Activated CD8-positive, alpha-beta memory T cell treated with anti-CD3 and anti-CD28 coated beads for 24 hours (primary cell): ENCODE measurements around the gene MYO7B.

Experiments used
- DNase-seq: peaks from one replicate; pipeline ENCODE4 v3.0.0-alpha.2; 2020

Gene MYO7B

DNA sequence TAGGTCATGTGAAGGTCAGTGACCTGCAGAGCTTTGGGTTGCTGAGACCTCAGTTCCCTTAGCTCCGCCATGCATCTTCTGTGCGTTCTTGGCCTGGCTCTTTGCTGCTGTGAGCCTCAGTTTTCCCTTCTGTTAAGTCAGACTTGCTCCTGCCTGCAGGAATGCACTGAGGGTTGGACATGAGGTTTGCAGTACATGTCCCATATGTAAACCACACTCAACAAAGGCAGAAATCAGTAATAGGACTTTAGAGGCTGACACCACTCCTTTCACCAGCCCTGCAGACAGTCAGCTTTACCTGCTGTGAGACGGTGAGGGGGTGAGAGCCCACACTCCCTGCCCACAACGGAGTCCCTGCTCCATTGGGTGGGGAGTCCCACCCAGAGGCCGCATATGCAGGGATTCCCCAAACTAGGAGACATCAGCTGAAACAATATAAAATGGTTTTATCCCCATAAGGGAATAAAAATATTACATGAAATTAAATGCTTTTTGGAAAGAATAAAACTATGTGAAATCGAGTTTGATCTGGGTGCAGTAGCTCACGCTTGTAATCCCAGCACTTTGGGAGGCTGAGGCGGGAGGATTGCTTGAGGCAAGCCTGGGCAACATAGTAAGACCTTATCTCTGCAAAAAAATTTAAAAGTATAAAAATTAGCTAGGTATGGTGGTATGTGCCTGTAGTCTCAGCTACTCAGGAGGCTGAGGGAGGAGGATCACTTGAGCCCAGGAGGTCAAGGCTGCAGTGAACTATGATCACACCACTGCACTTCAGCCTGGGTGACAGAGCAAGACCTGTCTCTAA lies 55.1 kb downstream of the MYO7B start:
- peak; percentile 40 for DNase-seq

DNA sequence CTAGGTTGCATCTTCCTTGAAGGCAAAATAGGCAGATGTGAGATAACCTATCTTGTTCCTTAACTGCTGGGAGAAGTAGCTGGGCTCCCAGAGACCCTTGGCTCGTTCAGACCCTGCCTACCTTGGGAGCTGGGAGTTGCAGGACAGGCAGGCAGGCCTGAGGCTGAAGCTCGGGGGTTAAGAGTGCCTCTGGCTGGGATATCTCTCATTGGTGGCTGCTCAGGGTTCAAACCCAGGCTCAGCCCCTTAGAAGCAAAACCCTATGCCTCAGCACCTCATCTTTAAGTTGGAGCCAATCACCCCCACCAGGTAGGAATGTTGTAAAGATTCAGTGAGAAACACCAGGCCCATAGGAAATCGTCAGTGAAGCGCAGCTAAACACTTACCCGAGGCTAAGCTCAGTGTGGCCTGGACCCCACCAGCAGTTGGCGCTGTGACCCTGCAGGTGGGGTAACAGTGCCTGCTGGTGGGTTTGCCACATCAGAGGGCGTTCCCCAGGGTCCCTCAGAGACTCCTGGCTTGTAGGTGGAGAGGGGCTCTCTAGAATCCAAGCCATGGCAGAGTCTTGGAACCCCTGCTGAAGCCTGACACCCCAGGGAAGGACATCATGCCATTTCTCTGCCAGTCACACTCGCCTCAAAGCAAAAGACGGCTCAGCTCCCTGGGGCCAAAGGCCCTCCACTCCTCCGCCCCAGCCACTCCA lies 55.9 kb downstream of the MYO7B start:
- peak; percentile 83 for DNase-seq

DNA sequence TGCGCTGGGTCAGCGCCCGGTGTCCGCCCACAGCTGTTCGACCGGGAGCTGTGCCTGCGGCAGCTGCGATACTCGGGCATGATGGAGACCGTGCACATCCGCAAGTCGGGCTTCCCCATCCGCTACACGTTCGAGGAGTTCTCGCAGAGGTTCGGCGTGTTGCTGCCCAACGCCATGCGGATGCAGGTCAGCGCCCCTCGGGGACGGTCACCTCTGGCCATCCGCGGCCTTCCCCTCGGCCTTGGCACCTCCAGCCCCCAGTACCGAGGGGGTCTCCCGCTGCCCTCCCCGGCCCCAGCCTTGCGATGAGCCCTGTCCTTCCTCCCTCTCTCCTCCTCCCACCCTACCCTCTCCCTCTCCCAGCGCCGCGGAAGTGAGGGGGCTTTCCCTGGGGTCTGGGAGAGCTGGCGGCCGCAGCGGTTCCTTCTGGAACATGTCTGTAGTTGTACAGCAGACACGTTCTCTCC lies 57.3 kb downstream of the MYO7B start:
- peak; percentile 52 for DNase-seq

DNA sequence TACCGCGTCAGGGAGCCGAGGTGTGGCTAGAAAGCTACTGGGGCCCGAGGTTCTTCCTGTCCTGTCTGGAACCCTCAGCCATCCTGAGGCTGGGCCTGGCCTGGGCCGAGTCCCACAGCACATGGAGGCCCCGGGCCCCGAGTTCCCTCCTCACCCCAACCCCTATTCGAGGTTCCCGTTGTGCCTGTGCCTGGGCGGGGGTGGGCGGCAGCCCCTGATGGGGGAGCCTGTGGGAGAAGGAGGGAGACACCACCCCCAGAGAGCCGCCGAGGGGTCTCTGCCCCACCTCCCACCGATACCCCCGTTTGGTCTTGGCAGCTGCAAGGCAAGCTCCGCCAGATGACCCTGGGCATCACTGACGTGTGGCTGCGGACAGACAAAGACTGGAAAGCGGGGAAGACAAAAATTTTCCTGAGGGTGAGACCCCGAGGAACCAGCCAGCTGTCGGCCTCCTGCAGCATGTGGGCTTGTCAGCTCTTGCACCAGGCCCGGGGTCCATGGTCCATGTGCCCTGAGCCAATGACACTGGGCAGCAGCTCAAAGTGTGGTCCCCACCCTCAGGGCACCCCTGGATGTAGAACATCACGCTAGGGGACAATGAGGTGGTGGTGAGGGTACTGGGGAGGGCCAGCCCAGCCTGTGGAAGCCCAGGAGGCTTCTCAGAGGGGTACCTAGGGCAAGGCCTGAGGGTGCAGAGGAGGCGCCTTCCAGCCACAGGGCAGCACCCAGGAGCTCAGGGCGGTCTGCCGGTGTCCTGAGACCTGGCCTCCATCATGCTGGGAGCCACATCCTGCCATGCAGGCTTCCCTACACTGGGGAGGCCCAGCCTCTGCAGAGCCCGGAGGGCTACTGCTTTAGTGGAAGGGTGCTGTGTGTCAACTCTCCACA lies 58.0 kb downstream of the MYO7B start:
- DNase-seq, result peak; percentile 51

DNA sequence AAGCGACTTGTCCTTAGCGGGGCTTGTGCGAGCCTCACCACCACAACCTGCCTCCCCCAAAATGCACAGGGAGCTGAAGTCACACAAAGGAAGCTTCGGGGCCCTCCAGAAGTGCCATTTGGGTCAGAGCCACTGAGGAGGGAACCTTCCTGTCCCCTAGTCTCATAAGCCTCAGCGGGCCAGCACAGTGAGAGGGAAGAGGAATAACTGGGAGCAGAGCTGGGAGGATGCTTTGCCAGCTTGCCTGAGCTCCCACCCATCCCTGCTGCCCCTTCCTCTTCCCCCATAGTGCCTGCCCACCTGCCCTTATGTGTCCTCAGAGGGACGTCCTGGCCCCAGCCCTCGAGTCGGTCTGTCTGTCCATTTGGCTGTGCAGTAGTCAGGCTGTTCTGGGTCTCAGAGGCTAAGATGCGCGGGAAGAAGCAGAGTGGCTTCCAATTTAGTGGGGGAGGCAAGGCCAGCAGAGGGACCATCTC lies 58.7 kb downstream of the MYO7B start:
- DNase-seq, result peak; percentile 37

DNA sequence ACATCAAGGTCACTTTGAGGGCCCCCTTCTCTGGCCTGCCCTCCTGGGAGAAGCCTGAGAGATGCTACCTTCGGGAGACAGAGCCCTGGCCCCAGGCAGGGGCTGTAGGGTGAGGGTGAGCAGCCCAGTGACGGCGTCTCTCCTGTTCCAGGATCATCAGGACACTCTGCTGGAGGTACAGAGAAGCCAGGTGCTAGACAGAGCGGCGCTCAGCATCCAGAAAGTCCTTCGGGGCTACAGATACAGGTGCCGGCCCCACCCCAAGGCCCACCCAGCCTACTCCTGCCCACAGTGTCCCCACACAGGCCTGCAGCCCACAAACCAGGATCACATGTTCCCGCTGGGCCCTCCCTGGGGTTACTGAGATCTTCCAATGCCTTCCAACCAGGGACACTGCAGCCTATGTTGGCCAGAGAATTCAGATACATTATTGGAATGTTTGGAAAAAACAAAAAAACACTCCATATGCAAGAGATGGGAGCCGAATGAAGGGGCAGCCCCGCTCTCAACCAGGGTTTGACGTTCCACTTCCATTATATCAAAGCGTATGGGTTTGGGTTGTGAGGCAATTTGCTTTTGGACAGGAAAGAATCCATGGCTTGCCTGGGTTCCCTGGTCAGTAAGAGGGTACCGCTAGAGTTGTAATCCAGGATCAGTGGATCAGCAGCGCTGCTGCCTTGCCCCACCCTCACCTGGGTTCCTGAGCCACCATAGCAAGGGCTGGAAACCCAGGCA lies 61.0 kb downstream of the MYO7B start:
- peak; percentile 26 for DNase-seq

DNA sequence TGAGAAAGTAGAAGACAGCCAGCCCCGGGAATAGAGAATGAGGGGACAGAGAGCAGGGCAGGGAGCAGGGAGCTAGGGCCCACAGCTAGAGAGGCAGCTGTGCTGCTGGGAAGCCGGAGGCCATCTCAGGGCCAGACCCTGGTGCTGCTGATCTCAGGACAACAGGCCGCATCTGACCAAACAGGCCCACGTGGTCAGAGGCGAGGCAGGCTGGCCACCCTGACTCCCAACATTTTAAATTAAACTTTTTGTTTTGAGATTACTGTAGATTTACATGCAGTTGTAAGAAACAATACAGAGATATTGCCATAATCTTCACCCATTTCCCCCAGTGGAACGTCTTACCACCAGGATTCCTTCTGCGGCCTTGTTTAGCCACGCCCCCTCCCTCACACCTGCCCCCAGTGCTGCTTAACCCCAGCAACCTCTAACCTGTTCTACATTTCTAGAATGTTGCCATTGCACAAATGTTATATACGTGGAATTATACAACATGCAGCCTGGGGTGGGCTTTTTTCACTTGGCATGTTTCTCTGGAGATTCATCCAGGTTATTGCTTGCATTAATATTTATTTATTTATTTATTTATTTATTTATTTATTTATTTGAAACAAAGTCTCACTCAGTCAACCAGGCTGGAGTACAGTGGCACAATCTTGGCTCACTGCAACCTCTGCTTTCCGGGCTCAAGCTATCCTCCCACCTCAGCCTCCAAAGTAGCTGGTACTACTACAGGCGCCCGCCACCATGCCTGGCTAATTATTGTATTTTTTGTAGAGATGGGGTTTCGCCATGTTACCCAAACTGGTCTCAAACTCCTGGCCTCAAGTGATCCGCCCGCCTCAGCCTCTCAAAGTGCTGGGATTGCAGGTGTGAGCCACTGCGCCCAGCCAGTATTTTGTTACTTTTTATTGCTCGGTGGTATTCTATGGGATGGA lies 61.8 kb downstream of the MYO7B start:
- no peak for DNase-seq

DNA sequence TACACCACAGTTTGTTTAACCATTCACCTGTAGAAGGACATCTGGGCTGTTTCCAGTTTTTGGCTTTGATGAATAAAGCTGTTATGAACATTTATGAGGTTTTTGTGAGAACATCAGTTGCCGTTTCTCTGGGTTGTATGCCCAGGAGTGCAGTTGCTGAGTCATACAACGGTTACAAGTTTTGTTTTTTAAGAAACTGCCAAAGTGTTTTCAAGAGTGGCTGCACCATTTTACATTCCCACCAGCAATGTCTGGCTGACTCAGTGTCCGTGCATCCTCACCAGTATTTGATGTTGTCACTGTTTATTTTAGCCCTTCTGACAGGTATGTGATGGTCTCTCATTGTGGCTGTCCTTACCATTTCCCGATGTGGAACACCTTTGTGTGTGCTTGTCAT lies 62.5 kb downstream of the MYO7B start:
- DNase-seq, result no peak

DNA sequence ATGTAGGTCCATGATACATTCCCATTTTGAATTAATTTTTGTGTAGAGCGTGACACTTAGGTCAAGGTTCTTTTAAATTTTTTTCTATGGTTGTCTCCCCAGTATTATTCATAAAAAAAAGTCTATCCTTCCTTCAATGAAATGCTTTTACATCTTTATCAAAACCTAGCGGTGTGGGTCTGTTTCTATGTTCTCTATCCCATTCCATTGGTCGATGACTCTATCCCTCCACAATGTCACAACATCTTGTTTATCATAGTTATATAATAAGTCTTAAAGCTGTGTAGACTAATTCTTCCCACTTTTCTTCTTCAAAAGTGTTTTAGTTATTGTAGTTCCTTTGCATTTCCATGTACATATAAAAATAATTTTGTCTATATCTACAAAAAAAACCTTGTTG lies 63.2 kb downstream of the MYO7B start:
- DNase-seq, result no peak

DNA sequence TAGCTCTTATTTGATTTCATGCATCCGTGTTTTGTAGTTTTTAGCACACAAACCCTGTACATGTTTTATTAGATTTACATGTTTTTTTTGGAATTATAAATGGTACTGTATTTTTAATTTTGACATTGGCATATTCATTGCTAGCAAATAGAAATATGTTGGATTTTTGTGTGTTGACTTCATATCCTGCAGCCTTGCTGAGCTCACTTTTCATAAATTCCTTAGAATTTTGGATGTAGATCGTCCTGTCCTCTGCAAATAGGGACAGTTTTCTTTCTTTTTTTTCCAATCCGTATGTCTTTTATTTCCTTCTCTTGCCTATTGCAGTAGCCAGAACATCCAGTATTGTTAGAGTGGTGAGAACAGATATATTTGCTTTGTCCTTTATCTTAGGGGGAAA lies 63.7 kb downstream of the MYO7B start:
- DNase-seq, result no peak

DNA sequence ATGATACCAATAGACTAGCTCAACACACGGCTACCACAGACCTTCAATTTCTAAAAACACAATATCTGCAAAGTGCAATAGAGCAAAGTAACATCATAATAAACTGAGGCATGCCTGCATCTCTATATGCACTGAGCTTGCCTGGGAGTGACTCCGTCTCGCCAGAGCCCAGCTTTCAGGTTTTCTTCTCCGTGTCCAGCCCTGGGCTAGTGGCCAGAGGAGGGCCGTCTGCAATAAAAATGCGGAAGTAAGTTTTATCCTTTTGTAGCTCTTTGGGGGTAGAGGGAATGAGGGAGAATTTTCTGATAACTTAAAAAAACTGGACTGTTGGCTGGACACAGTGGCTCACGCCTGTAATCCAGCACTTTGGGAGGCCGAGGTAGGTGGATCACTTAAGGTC lies 69.5 kb downstream of the MYO7B start:
- no peak for DNase-seq

DNA sequence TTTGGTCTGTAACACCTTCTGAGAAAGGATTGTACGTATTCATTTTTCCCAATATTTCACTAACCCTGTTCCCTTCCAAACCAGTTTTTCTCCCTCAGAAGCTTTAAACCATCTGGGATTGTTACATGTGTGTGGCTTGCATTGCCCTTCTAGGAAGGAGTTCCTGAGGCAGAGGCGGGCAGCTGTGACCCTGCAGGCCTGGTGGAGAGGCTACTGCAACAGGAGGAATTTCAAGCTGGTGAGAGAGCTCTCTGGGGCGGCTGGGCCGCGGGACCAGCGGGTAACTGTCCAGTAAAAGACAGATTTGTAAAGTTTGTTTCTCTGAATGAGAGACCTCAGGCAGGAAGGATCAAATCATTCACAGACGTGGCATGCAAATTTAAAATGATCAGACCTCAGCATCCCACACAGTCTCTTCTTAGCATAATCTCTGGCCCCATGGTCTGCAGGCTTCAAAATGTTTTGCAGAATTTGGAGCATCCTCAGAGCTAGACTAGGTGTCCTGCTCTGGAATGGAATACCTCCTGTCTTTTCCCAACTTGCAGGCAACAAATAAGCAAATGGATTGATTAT lies 70.3 kb downstream of the MYO7B start:
- DNase-seq, result no peak

DNA sequence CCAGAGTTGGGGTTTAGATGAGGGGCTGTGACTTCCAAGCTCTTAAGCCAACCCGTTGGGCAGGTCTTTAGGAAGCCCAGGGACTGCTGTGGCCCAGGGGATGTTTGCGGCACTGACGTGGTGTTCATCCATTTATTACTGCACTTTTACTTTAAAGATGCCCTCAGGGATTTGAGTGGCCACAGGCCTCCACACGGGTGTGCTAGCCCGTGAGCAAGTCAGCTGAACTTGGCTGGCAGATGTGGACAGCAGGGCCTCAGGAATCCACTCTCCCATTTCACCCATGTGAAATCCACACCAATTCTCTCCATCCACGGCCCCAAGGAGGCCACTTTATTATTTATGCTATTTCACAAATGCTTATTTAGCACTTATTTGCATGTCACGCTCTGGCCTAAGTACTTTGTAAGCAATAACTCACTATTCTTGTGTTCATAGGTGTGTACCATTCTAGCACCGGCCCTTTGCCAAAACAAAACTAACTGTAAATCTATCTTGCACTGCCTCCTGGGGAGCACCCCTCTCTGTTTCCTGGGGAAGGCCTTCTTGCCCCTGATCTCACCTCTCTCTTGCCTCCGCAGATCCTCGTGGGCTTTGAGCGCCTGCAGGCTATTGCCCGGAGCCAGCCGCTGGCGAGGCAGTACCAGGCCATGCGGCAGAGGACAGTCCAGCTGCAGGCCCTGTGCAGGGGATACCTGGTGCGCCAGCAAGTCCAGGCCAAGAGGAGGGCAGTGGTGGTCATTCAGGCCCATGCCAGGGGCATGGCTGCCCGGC lies 71.3 kb downstream of the MYO7B start:
- no peak for DNase-seq

DNA sequence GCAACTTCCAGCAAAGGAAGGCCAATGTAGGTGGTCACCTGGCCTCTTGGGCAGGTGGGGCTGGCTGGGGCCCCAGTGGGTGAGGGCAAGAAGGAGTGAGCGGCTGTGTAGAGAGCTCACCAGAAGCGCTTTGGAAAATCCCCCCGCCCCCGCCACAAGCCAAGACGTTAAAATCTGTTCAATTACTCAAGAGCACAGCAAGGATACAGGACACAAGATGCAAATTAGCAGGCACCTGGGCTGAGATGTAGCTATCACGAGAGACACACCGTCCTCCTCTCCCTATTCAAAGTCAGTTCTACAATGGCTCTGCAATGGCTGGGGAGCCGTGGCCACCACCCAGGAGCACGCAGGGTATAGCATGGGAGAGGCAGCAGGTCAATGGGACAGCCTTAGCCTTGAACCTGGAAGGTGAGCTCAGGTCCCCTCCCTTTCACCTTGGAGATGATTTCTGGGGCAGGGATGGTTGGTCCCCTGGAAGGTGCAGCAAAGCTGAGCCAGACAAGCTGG lies 72.0 kb downstream of the MYO7B start:
- no peak for DNase-seq

DNA sequence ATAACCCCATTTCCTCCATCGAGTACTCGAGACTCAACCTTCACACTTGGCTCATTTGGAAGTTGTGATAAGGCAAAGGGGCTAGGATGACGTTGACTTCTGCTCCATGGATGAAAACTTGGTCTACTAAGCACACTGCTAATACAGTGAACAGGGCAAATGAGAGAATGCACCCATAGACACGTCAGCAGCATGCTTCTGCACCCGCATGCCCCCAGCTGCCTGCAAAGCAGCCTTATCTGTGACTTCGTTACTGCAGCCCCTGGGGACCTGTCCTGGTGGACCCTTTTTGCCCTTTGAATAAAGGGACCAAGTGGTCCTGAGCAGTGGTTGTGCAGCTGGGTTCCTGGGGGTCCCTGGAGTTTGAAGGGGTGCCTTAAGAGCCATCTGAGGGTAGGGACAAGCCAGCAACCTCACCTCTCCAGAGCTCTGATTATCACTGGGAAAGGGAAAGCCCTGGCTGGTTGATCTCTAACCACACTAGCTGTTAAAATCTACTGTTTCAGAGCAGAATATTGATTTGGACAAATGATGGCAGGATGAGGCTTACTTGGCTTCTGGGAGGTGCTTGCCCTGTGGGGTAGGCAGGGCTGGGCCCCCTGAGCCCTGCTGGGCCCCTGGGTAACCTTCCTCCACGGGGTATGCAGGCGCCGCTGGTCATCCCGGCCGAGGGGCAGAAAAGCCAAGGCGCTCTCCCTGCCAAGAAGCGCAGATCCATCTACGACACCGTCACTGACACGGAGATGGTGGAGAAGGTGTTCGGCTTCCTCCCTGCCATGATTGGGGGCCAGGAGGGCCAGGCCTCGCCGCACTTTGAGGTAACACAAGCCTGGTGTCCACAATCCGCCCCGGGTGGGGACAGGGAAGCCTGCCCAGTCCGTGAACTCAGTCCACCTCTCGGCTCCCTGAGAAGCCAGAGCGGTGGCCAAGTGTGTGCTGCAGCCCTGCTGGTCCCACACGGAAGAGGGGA lies 72.9 kb downstream of the MYO7B start:
- no peak for DNase-seq

DNA sequence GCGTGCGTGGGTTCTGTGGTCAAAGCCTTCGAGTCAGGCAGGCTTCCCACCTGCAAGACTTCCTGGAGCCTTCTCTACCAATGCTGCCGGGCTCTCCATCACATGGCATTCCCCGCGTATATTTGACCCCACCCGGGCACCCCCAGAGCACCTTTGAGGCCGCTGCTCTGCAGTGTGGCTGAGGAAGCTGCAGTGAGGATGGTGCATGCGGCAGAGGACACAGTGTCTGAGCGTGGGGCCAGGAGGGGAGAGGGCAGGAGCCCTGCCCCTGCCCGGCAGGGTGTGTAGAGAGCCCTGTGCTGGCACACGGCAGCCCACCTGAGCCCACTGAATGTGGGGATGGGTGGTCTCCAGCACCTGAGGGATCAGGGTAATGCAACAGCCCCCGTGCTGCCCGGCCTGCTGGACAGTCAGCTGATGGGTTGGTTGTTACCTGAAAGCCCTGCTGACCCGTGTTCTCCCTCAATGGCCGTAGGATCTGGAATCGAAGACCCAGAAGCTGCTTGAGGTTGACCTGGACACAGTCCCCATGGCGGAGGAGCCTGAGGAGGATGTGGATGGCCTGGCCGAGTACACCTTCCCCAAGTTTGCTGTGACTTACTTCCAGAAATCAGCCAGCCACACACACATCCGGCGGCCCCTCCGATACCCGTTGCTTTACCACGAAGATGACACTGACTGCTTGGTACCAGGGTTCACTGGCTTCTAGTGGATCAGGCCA lies 73.7 kb downstream of the MYO7B start:
- DNase-seq, result no peak

DNA sequence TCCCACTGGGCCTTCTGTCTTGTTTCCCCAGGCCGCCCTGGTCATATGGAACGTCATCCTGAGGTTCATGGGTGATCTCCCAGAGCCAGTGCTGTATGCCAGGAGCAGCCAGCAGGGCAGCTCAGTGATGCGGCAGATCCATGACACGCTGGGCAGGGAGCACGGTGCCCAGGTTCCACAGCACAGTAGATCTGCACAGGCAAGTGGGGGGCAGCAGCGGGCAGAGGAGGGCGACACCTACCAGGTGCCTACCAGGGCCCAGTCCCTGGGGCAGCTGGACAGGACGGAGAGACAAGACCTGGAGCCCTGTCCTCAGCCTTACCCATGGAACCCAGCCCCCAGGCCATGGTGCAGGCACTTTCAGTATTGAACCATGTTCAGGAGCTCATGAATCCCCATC lies 74.3 kb downstream of the MYO7B start:
- no peak for DNase-seq

DNA sequence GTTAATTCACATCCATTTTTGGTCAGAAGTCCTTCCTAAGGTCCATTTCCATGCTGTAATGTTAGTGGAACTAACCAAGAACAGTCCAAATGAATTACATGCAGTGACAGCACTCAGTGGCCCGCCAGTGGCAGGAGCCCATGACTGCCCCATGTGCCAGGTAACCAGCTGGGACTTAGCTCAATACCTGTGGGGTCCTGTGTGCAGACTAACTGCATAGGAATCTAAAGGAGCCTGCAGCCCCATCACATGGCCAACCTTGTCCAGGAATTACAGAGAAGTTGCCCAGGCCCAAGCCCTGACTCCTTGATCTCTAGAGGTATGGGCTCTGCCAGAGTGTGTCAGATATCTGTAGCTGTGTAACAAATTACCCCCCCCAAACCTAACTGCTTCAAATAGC lies 75.1 kb downstream of the MYO7B start:
- DNase-seq, result no peak
